GF-D8 (cell line): Measurements from ENCODE around the gene DIPK1A.

Experiments used
- DNase-seq: peaks from one replicate; lab custom pipeline; 2025; lab: John Stamatoyannopoulos, UW

The DIPK1A gene

DNA sequence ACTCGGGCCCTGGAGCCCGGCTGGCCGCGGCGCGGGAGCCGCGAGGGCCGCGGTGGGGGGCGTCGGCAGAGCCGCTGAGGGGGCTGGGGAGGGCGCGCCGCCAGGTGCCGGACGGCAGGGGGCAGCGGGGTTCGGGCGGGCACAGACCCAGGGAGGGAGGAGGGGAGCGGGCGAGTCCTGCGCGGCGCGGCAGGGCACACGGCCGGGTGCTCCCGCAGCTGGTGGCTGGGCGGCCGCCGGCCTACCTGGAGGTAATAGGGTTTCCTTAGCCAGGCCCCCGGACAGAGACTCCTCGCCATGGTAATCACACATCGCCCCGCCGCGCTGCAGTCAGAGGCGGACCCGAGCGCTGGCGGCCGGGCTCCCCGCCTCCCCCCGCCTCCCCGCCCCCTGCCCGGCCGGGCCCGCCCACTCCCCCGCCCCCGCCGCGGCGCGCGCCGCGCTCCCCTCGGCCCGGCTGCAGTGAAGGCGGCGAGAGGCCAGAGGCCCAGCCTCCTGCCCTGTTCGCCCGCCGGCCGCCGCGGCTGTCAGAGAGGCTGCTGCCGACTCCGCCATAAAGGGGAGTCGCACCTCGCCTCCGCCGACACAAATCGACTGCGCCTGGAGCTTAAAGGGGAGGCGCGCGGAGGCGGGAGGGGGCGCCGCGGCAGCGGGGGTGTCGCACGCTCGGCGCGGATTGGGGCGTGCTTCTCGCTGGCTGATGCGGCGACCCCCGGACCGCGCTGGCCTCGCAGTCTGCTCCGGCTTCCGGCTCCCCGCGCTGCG is at the start of gene DIPK1A:
DIPK1A (minus strand) TSS at position 332 of the 765 bp plus-strand sequence; CDS start at position 299, 33 bp downstream.
- DNase-seq: no peak

DNA sequence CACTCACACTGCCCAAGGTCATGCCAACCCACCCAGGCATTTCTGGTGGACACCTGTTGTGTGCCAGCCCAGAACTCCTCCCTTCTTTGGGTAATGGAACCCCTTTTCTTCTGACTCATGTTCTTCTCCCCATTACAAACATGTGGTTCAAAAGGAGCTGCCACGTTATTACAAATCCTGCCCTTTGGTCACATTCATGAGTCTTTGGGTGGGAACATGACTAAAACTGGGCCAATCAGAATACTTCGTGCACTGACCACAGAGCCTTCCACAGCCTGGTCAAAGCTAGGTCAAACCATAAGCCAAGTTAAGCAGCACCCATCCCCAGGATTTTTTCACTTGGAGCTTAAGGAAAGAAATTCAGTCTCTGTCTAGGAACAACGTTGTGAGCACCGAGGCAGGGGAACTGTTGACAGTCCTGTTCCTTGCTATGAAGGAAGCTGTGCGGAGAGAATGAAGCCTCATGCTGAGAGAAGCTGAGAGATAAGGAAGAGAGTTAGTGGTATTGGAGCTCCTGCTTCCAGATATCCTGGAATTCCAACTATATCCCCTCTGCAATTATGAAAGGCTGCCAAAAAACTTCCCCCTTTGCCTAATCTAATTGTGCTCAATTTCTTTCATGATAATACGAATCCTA is 46.8 kb upstream of the DIPK1A start:
- no peak for DNase-seq

DNA sequence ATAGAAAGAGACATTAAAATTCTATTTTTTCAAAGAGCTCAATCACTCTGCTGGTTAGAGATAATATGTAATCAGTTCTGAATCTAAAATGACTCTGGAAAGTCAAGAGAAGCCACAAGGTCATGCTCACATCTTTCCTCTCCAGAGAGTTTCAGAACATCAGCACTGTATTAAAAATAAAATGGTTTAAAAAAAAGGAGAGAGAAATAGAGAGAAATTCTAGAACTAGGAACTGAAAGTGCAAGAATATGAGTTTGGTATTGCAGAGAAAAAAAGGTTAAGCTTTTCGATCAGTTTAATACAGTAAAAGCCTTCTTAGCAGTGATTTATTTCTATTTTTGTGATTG is 44.0 kb upstream of the DIPK1A start:
- no peak for DNase-seq

DNA sequence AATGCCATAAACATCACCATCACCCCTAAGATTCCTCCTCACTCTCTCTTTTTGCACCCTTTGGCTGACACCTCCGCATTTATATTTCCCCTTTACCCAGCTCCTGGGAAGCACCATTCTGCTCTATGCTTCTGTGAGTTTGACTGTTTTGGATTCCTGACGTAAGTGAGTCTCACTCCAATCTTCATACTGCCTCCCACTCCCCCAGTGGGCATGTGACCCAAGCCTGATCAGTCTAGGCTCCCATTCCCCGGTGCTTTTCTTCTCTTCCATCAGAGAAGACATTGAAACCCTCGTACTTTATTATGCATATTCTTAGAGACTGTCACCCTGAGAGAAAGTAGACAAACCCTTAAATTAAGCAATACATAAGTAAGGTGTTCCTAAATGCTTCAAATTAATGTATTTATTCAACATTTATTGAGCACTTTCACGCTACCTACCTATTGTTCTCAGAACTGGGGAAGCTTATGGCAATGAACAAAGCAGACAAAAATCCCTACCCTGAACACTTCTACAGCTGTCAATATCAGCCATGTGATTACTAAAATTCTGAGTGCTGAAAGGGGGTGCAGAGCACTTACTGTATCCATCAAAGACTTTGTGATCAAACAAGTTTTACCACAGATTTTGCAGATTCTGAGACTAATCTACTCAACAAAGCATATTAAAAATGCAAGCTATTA is 43.4 kb upstream of the DIPK1A start:
- DNase-seq: no peak

GRCh38 chr1:93003981-93004380 is 42.7 kb upstream of the DIPK1A start:
- DNase-seq: no peak

- DNase-seq: no peak
Observed at GRCh38 chr1:93002781-93003180, 41.5 kb upstream of the DIPK1A start.

DNA sequence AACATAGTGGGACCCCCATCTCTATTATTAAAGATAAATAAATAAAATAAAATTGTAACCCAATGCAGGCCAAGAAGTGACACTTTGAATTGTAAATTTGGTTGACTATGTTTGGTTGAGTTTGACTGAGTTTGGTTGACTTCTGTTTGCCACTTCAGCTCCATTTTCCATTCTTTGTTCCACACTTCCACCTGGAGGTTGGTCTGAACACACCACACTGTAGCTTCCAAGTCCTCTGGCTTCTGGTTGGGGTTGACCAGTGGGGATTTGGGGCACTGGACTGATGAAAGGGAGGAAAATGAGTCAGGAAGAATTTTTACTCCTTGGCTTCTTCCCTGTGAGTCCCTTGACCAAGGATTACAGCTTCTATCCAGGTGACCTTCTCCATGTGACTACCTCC is 40.6 kb upstream of the DIPK1A start:
- DNase-seq: no peak

DNA sequence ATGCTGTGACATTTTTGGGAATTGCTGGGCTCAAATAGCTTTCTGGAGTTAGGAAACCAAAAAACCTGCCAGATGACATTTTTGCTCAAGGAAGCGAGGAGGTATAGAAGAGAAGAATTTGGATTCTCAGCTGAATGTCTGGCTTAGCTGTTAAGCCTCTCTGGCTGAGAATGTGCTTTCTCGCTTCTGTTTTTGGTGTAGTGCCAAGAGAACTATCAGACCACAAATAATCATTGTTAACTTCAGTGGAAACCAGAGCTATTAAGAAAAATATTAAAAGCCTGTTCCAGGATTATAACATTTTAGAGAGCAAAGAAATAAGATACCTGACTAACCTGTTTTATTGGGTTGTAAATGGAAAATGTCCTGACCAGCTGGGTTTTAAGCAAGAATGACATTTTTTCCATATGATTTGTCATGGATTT is 39.5 kb upstream of the DIPK1A start:
- no peak for DNase-seq

GRCh38 chr1:93000291-93000690 is 39.0 kb upstream of the DIPK1A start:
- DNase-seq: no peak

- no peak for DNase-seq
Observed at GRCh38 chr1:92998821-92999220, 37.6 kb upstream of the DIPK1A start.

DNA sequence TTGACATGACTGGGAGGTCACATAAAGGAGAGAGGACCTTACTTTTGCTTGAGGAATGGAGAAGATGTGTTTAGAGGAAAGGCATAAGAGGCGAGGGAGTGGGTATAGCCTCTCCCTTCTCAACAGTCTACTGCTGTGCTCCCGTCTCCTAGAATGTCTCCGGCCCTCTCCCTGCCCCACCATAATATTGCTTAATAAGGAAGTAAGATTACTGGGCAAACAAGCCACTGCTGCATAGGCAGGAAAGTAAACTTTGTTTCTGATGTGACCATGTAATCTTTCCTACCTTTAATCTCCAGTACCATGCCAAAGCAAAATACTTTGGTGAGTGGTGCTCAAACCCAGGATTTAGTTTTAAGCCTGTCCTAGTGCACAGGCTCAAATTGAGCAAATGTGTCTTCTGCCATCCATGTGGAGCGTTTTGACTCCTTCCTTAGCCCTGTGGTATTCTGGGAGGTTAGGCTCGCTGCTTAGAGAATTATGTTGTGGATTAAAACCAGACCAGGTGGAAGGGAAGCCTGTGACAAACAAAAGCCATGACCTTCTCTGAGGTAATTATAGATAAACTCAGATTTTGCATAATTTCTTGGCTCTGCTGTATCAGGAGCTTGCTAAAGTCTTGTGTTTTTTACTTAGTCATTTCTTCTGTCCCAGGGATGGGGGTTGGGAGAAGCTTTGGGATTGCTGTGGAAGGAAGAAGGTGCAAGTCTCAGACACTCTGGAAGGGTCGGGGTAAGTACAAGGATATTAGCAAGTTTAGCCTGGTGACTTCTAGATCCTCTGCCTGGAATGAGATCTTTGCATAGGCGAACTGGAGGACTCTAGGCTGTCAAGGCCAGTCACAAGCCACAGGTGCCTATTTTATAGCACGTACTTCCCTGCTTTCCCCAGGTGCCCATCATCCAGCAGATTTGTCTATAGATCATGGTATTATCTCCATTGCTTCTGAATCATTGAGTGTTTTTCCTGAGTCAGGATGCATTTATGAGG is 34.5 kb upstream of the DIPK1A start:
- DNase-seq: no peak

GRCh38 chr1:92994105-92994712 is 32.9 kb upstream of the DIPK1A start:
- peak; percentile 15 for DNase-seq

DNA sequence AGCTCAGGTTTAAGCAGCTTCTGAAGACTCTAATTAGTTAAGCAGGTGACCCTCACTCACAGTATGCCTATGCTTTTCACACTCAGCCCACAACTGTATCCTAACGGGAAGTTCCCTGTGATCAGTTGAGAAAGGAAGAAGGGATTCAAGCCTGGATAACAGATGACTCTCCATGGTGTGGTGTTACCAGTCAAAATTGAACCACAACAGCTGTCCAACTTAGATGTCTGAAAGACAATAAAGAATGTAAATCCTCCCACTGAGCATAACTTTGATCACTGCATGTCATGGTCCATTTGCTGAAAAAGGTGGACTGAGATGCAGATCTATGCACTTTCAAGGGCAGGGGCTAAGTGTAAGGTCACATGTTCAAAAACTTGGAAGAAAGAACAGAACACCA is 32.3 kb upstream of the DIPK1A start:
- no peak for DNase-seq

DNA sequence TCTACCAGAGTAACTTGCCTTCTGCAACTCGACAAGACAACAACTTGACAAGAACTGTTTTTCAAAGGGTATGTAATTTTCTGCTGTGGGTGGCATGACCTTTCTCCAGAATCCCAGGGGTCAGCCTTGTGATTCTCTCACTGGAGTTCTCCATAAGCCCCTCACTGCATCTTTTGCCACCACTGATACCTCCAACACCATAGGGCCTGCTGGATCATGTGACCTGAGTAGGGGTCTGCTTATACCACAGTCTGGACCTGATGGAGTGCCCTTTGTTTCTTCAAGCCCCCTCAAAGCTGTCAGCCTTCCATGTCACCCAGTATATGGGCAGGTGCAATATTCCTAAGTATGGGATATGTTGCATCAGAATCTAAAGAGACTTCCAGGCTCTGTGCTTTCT is 31.6 kb upstream of the DIPK1A start:
- no peak for DNase-seq

DNA sequence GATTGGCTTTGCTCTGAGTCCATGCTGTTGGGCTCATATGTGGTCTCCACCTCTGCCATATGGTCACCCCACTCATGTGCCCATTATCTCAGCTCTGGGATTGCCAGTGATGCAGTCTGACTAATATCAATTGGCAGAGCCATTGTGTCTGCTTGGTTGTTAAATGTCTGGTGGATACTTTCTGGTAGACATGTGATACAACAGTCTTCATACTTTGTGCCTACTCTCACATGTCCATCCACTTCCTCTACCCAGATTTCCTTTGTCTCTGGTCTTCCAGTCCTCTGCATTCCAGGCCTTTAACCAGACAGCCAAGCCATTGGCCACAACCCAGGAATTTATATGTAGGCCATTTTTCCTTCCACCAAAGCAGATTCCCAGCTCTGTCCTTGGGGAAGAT is 30.8 kb upstream of the DIPK1A start:
- DNase-seq: no peak

GRCh38 chr1:92990828-92991227 is 29.6 kb upstream of the DIPK1A start:
- no peak for DNase-seq

DNA sequence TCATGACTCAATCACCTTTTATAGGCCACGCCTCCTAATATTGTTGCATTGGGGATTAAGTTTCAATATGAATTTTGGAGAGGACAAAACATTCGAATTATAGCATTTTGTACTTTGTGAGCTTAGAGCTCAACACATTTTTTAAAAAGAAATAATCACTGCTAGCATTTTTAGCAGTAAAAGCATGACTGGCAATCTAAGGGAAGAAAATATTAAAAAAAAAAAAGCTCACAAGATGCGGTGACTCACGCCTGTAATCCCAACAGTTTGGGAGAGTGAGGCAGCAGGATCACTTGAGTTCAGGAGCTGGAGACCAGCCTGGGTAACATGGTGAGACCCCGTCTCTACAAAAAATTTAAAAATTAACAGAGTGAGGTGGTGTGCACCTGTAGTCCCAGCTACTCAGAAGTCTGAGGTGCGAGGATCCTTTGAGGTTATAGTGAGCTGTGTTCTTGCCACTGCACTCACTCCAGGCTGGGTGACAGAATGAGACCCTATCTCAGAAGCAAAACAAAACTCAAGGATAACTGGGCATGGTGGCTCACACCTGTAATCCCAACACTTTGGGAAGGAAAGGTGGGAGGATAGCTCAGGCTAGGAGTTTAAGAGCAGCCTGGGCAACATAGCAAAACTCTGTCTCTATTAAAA is 28.8 kb upstream of the DIPK1A start:
- DNase-seq: no peak

DNA sequence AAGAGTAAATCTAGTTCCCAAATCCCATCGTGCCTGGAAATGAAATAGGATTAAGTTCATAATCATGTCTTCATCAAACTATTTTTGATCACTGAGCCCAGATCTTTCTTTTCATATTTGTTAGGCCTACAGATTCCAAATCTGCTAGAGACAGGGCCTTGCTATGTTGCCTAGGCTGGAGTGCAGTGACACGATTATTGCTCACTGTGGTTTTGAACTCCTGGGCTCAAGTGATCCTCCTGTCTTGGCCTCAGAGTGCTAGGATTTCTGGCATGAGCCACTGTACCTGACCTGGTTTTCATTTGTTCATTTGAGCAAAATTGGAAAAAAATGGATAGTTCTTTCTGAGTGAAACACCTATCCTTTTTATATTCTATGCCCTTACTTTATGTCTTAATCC is 28.0 kb upstream of the DIPK1A start:
- DNase-seq: no peak

GRCh38 chr1:92987462-92987861 is 26.2 kb upstream of the DIPK1A start:
- no peak for DNase-seq

- DNase-seq: no peak
Observed at GRCh38 chr1:92985101-92985500, 23.8 kb upstream of the DIPK1A start.
